HG02610 (cell line): ENCODE results near the gene EML5.
"Not testable (repeated sequence)": the region's sequence is repeated elsewhere in the genome, so short reads cannot be mapped to it uniquely, and the experiment has no call there.

ENCODE experiments used
- ATAC-seq: cut with Tn5 transposase; IDR thresholded peaks from one replicate; pipeline ENCODE4 v1.9.1; 2021; ENCODE audit warnings: mild to moderate bottlenecking, moderate library complexity; ENCODE audit not compliant: unreplicated experiment

Gene EML5

GRCh38 chr14:88804035-88804434 is 11.3 kb upstream of the EML5 start:
- ATAC-seq: no peak

DNA sequence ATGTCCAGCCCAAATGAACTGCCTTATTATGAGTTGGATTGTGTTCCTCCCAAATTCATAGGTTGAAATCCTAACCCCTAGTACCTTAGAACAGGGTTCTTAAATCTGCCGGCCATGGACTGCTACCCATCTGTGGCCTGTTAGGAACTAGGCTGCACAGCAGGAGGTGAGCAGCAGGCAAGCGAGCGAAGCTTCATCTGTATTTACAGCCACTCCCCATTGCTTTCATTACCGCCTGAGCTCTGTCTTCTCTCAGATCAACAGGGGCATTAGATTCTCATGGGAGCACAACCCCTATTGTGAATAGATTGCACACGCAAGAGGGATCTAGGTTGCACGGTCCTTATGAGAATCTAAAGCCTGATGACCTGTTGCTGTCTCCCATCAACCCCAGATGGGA is 9.8 kb upstream of the EML5 start:
- no peak for ATAC-seq

DNA sequence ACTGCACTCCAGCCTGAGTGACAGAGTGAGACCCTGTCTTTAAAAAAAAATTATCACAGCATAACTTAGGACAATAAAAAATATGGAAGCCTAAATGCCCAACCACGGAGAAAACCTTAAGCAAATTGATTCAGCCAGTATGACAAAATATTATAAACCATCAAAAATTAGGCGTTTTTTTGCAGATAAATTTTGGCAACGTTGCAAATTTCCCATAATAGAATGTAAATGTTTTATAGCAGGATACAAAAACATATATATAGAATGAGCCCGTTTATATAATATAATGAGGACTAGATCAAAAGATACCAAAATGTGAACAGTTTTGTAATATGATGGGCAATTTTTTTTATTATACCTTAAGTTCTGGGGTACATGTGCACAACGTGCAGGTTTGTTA is 6.8 kb upstream of the EML5 start:
- ATAC-seq: no peak

DNA sequence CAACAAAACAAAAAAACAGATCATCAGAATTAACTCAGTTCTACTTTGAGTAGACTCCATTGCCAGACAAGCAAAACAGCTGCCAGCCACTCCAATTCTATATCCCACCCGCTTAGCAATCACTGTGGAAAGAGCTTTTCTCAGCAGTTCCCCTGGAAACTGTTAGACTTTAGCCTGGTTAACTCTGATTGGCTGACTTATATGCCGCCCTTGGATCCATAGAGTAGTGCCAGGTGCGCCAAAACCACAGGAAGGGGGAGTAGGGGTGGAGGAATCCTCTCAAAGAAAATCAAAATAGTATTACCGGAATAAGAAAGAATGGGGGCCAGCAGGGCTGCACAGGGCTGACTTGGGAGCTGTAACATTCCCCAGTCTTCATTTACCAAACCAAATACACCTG is 5.4 kb upstream of the EML5 start:
- no peak for ATAC-seq

DNA sequence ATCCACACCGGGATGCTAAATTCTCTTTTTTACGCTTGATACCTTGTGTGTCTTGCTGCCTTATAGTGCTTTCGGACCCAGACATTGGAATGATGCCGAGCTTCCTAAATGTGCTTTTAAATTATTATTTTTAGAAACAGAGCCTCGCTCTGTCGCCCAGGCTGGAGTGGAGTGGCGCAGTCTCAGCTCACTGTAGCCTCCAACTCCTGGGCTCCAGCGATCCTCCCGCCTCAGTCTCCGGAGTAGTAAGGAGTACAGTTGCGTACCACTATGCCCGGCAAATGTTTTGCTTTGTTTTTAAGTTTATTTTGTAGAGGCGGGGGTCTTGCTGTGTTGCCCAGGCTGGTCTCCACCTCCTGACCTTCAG is 489 bp upstream of the EML5 start:
- no peak for ATAC-seq

GRCh38 chr14:88791629-88792472 is 902 bp downstream of the EML5 start:
- no peak for ATAC-seq

DNA sequence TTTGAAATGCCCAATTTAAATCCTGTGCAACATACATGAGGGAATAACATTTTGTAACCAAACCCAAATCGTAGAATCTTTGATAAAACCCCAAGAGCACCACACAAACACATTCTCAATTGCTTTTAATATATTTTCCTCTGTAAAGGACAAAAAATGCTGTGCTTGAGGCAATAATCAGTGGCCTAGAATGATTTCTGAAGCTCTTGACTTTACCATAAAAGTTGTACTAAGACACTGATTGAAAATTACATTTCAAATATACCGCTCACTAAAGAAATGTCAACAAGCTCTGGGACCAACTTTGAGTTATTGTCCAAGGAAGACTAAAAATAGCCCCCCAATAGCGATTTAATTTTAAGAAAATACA is 1.5 kb downstream of the EML5 start:
- no peak for ATAC-seq

GRCh38 chr14:88790501-88791251 is 2.1 kb downstream of the EML5 start:
- ATAC-seq: no peak

- not testable (repeated sequence) for ATAC-seq
Measured at GRCh38 chr14:88789573-88789972, 3.2 kb downstream of the EML5 start.

- ATAC-seq: no peak
Measured at GRCh38 chr14:88786715-88787114, 6.0 kb downstream of the EML5 start.

DNA sequence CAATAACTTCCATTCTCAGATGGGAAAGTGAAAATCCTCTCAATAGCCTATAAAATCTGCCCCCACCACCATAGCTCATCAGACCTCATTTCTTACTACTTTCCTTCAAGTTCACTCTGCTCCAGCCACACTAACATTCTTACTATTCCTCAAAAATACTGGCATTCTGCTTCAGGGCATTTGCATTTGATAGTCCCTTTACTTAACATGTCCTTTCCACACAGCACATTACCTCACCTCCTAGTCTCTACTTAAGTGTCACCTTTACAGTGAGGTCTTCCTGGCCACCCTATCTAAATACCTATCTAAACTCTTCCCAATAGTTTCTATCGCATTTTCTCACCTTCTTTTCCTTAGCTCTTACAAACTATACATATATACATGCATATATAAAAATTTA is 6.8 kb downstream of the EML5 start:
- ATAC-seq: no peak

GRCh38 chr14:88775532-88775931 is 17.2 kb downstream of the EML5 start:
- no peak for ATAC-seq

DNA sequence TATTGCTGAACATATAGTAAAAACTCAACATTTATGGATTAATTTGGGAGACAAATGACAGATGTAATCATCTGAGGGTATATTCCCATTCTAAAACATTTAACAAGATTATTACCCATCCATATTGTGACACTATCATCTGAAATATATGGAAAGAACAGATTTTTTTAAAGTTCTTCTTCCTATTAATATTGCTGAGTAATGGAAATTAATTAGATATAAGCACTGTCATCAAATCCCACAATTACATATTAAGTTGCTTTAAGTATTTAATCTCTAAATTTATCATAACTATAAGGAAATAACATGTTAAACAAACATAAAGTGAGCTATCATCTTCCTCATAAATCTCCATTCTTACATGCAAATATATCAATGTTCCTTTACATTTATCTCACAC is 22.0 kb downstream of the EML5 start:
- ATAC-seq: no peak

- ATAC-seq: no peak
Measured at GRCh38 chr14:88765130-88765529, 27.6 kb downstream of the EML5 start.

DNA sequence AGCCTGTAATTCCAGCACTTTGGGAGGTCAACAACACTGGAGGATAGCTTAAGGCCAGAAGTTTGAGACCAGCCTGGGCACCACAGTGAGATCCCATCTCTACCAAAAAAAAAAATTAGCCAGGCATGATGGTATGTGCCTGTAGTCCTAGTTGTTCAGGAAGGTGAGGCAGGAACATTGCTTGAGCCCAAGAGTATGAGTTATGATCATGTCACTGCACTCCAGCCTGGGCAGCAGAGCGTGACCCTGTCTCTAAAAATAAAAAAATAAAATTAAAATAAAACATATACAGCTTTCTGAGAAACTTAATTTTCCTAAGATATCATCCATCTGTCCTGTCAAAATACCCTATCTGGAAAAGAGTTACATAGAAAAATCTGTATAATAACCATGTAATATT is 38.9 kb downstream of the EML5 start:
- no peak for ATAC-seq

DNA sequence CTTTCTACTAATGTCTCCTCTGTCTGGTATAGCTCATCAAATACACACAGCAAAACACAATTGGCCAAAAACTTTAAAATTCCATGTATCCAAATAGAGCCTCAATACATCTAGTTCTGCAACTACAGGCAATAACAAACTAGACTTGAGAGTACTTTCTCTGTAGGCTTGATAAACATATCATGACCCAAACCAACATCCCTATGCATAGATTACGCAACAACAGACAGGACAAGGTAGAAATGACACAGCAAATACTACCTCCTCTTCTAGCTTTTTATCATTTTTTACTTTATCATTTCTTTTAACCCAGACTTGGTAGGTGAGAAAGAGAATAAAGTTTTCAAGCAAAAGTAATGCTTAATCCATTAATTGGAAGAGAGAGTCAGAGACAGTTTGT is 41.8 kb downstream of the EML5 start:
- ATAC-seq: no peak

DNA sequence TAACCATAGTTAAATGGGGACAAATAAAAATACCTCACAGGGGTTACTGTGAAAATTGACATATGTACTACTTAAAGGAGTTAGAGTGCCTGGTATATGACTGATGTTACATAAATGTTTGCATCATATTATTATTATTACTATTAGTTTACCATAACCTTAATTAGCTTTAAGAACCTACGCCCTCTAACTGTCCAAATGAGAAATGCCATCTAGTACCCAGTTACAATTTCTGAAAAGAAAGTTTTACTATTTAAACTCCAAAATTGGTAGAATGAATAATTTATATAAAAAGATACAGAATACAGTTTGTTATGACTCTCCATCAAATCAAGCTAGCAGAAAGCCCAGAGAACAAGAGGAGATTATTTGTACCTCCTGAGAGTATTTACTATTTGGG is 42.3 kb downstream of the EML5 start:
- ATAC-seq: no peak

DNA sequence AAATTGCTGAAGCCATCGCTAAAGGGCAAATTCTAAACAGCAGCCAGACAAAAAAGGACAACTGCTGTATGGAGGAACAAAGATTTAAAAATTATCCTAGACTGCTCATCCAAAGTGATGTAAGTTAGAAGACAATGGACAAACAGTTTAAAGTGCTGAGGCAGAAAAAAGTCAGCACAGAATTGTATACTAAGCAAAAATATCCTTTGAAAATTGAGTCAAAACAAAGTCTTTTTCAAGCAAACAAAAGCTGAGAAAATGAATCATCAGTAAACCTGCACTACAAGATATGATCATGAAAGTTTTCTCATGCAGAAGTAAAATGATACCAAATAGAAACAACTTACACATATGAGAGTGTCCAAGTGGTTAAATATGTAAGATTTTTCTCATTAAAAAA is 43.6 kb downstream of the EML5 start:
- no peak for ATAC-seq

DNA sequence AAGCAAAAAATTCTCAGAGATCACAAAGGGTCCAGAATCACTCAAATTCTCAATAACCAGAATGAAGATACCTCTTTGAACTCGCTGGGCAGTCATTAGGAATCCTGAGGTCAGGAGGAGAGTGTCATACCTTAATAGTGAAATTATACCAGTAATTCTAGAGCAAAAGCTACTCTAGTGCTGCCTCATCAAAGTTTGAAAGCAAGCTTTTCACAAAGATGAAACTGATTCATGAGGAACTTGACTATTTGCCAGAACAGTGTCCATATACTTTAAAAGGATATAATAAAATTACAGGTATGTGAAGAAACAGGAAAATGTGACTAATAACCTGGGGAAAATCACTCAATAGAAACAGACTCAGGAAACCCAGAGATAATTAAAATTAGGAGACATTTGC is 44.5 kb downstream of the EML5 start:
- ATAC-seq: no peak

- ATAC-seq: no peak
Measured at GRCh38 chr14:88746052-88746451, 46.7 kb downstream of the EML5 start.

DNA sequence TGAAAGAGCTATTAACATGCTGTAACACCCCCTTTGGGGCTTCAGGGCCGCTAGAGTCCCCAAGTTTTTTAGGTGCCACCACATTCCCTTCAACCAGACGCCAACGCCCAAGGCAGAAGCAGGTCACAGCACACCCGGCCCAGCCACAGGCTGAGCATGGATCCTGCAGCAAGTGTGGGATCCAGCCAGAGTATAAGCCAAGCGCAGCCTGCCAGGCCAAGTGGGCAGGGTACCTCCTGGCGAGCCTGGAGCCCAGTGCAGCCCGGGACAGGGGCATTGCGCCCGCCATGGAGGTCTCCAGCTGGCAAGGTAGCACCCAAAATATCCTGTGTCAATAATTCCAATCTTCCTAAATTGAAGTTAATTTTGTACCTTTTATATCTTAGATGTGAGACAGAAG is 55.5 kb downstream of the EML5 start:
- no peak for ATAC-seq

DNA sequence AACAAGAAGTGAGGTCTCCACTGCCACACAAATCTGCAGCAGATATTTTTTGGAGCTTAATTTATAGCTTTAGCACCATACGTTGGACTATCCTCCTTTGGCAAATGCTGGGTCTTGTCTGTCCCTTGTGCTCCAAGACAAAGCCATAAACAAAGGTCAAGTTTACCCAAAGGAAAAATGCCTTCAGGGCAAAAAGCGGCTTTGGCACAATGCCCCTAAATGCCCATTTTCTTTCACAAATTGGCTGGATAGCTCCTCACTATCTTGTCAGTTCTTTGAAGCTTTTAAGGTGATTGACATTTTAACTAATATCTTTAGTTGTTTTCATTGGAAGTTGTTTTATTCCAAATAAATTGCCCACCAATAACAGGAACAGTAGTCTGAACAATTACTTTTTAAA is 59.6 kb downstream of the EML5 start:
- no peak for ATAC-seq

- no peak for ATAC-seq
Measured at GRCh38 chr14:88729159-88729558, 63.6 kb downstream of the EML5 start.
